Endodermal cell (in vitro differentiated cells): ENCODE results near the gene LMX1B. TPM values are rescaled to one million over a fixed set of nuclear protein-coding genes. Genes with fewer than 3 reads are reported as not detected.
A peak's percentile ranks its signal among the peaks of the same experiment; 100 is the strongest.

Experiments used
- DNase-seq: peaks from one replicate; pipeline ENCODE4 v3.0.0-alpha.2; 2017
- H3K27ac ChIP-seq: 2 replicates; pipeline ENCODE4 v1.5.1; 2013; ENCODE audit warnings: mild to moderate bottlenecking, low read depth, low read length, moderate library complexity
- H3K27me3 ChIP-seq: 2 replicates; pipeline ENCODE4 v1.6.1; 2013; ENCODE audit warnings: mild to moderate bottlenecking, low read length, moderate library complexity; ENCODE audit not compliant: insufficient read depth, control insufficient read depth, poor library complexity, severe bottlenecking
- H3K36me3 ChIP-seq: 2 replicates; pipeline ENCODE4 v1.7.0; 2013; ENCODE audit warnings: mild to moderate bottlenecking, low read length, moderate library complexity; ENCODE audit not compliant: control insufficient read depth, insufficient read depth
- H3K4me1 ChIP-seq: one replicate; pipeline ENCODE4 v1.7.0; 2013; ENCODE audit warnings: low read length; ENCODE audit not compliant: control insufficient read depth, insufficient read depth
- H3K4me3 ChIP-seq: 2 replicates; pipeline ENCODE4 v1.5.1; 2013; ENCODE audit warnings: mild to moderate bottlenecking, low read length, moderate library complexity
- H3K9ac ChIP-seq: 2 replicates; pipeline ENCODE4 v1.6.1; 2013; ENCODE audit warnings: mild to moderate bottlenecking, low read length, moderate library complexity; ENCODE audit not compliant: poor library complexity, severe bottlenecking; ENCODE audit errors: extremely low read depth
- H3K9me3 ChIP-seq: 2 replicates; pipeline ENCODE4 v1.6.1; 2013; ENCODE audit warnings: mild to moderate bottlenecking, low read length, moderate library complexity; ENCODE audit not compliant: control insufficient read depth
- H3K27ac Mint-ChIP-seq: 2 replicates; pipeline ENCODE4 v1.8.0; 2020; ENCODE audit warnings: mixed read lengths
- H3K27me3 Mint-ChIP-seq: 2 replicates; pipeline ENCODE4 v1.8.0; 2021; ENCODE audit warnings: mild to moderate bottlenecking, mixed read lengths; ENCODE audit not compliant: insufficient read depth
- H3K36me3 Mint-ChIP-seq: 2 replicates; pipeline ENCODE4 v1.8.0; 2020; ENCODE audit warnings: low read depth, mixed read lengths
- H3K4me1 Mint-ChIP-seq: 2 replicates; pipeline ENCODE4 v1.8.0; 2020; ENCODE audit warnings: mixed read lengths
- H3K4me3 Mint-ChIP-seq: 2 replicates; pipeline ENCODE4 v1.8.0; 2020; ENCODE audit warnings: mild to moderate bottlenecking, moderate library complexity, mixed read lengths
- H3K9me3 Mint-ChIP-seq: 2 replicates; pipeline ENCODE4 v1.8.0; 2020; ENCODE audit warnings: mild to moderate bottlenecking, mixed read lengths
- WGBS, 2 experiments: methylation state at CpG; one replicate each; pipeline versions ENCODE4 v1.1.5 to v1.1.7; 2013; ENCODE audit warnings: missing lambda C conversion rate in 2 of 2, mixed read lengths in 1 of 2; ENCODE audit not compliant: insufficient coverage in 1 of 2, insufficient read length in 1 of 2; 5-methylcytosine and 5-hydroxymethylcytosine counted together
- total RNA-seq, 2 donors: library from RNA; stranded (reverse); fragmentation: NEBNext Ultra II Directional in 1 of 2; extraction: Animal tissue kit (Norgen Biotek cat#: 25700) in 1 of 2; gene quantifications; 2 replicates in 1 of 2; 3 replicates in 1 of 2; pipeline ENCODE4 v1.2.1, GENCODE V29; 2021
- TF ChIP-seq, protein P1 (sequence below): fragments of 200-600 bp; sonication (generic); conservative IDR thresholded peaks from 2 replicates; pipeline ENCODE4 v1.5.0; 2021; ENCODE audit warnings: antibody characterized with exemption, mild to moderate bottlenecking

LMX1B gene
- total RNA-seq, 2 donors from 2014 or later: 11.1 to 11.4 TPM

DNA sequence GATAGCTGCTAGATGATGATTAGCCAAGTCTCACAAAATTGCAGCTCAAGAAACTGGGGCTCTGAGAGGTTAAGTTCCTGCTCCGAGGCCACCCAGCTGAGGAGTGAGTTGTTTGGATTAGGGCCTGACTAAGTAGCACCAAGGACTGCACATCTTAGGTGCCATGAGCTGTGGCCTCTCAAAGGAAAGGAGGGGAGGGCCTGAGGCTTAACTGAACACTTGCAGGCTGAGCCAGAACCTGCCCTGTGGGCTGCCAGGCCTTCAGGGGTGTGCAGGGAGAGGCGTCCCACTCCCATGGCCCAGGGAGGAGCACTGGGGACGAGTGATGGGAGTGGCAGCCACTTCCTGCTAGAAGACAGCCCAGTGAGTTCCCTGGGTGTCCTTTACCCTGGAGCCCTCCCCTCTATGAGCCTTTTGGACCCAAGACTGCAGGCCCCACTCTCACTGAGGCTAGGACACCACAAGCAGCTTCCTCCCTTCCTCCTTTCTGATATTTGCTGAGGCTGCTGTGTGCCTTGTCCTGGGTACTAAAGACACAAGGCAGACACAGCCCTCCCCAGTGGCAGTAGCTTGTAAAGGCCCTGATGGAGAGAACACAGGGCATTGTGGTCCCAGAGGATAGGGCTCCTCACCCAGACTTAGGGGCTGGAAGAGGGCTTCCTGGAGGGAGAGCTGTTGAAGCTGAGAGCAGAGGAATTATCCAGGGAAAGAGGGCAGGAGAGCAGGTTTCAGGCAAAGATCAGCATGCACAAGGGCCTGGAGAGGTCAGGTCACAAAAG, 22.1 kb downstream of the LMX1B start:
- WGBS, 2 experiments: 80 to 86% methylated on average over 1 to 3 of the region's 3 CpGs
- DNase-seq: peak; percentile 73

DNA sequence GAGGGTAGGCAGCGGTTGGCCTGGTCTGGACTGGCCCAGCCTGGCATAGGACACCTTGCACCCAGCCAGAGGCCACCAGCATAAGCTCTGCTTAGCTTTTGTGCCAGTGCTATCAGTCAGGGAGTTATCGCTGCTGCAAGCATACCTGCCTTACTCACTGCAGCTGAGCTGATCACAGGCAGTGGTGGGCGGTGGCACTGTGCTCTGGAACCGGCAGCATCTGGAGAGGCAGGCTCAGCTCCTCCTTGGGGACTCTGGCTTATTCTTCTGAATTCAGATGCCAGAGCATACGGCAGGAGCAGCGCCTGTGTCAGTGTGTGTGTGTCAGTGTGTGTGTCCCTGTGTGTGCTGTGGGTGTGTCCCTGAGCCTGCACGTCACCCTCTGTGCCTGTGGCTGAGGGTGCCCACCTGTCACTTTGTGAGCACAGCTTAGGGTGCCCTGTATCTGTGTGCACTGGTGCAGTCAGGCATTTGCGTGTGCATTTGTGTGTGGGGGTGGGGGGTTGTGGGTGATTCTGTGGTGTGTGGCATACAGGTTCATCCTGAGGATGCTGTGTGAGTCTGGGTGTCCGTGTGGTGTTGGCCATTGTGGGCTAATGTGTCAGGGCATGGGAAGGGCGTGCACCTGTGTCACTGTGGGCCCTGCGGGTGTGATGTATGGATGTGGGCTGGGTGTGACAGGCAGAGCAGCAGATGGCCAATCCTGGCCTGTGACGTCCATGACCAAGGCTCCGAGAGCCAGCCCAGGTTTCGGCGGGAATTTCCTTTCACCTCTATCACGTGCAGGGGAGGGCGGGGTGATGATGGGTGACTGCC, 23.5 kb downstream of the LMX1B start:
- no peak for DNase-seq
- H3K27me3 ChIP-seq: peaks cover 85% of the 10 kb centered on the region
- no peaks in the 10 kb centered on the region for H3K9me3 ChIP-seq
- H3K27ac ChIP-seq: peak overlapping the region; percentile 38
- Mint-ChIP-seq H3K36me3 (no peaks in the 10 kb centered on the region), H3K9me3 (no peaks in the 10 kb centered on the region), H3K27me3 (peaks cover 97% of the 10 kb centered on the region), H3K27ac (no peak overlapping the region), H3K4me1 (peaks cover 26% of the 10 kb centered on the region), H3K4me3 (no peak overlapping the region)
- H3K4me1 ChIP-seq: peaks cover 19% of the 10 kb centered on the region
- TF ChIP-seq, protein P1, sequence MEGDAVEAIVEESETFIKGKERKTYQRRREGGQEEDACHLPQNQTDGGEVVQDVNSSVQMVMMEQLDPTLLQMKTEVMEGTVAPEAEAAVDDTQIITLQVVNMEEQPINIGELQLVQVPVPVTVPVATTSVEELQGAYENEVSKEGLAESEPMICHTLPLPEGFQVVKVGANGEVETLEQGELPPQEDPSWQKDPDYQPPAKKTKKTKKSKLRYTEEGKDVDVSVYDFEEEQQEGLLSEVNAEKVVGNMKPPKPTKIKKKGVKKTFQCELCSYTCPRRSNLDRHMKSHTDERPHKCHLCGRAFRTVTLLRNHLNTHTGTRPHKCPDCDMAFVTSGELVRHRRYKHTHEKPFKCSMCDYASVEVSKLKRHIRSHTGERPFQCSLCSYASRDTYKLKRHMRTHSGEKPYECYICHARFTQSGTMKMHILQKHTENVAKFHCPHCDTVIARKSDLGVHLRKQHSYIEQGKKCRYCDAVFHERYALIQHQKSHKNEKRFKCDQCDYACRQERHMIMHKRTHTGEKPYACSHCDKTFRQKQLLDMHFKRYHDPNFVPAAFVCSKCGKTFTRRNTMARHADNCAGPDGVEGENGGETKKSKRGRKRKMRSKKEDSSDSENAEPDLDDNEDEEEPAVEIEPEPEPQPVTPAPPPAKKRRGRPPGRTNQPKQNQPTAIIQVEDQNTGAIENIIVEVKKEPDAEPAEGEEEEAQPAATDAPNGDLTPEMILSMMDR: no peak
- H3K4me3 ChIP-seq: no peak overlapping the region
- H3K9ac ChIP-seq: no peak overlapping the region
- 84 to 90% methylated on average over 13 to 17 of the region's 17 CpGs for WGBS, 2 experiments
- H3K36me3 ChIP-seq: no peaks in the 10 kb centered on the region

More for the DNA sequence above, 22.1 kb downstream of the LMX1B start:
- Histone ChIP-seq H3K9me3 (no peaks in the 10 kb centered on the region), H3K27ac (no peak overlapping the region), H3K4me1 (peaks cover 10% of the 10 kb centered on the region), H3K36me3 (no peaks in the 10 kb centered on the region), H3K9ac (no peak overlapping the region), H3K4me3 (no peak overlapping the region), H3K27me3 (peaks cover 82% of the 10 kb centered on the region)
- TF ChIP-seq, protein P1: peak; percentile 44
- H3K27me3 Mint-ChIP-seq: peaks cover 95% of the 10 kb centered on the region
- H3K4me3 Mint-ChIP-seq: no peak overlapping the region
- H3K4me1 Mint-ChIP-seq: peaks cover 15% of the 10 kb centered on the region
- no peaks in the 10 kb centered on the region for H3K36me3 Mint-ChIP-seq
- H3K9me3 Mint-ChIP-seq: no peaks in the 10 kb centered on the region
- no peak overlapping the region for H3K27ac Mint-ChIP-seq

DNA sequence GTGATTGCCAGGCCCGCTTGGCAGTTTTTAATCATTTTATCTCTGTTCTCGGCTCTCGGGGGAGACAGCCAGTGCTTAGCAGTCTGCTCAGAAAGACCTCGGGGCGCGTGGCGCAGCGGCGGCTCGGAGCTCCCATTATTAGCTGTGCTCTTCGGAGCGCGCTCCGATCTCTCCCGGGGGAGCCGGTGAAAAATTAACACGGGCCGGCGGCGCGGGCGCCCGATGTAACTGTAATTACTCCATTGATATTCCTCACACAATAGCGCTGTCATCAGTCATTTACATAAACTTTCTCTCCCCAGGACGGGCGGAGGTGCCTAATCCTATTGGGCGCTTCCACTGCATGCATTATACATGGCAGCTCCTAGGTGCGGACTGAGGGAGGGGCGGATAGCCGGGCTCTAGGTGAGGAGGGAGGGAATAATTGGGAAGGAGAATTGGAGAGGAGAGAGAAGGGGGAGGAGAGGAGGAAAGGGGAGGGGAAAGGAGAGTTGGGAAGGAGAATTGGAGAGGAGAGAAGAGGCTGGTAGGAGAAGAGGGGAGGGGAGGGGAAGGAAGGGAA, 24.9 kb downstream of the LMX1B start:
- Mint-ChIP-seq H3K9me3 (no peaks in the 10 kb centered on the region), H3K4me1 (peaks cover 41% of the 10 kb centered on the region), H3K36me3 (no peaks in the 10 kb centered on the region), H3K4me3 (peak overlapping the region; percentile 49), H3K27me3 (peaks cover 91% of the 10 kb centered on the region), H3K27ac (no peak overlapping the region)
- Histone ChIP-seq H3K36me3 (no peaks in the 10 kb centered on the region), H3K27ac (peak overlapping the region; percentile 72), H3K27me3 (peaks cover 70% of the 10 kb centered on the region), H3K4me1 (peaks cover 30% of the 10 kb centered on the region), H3K9ac (no peak overlapping the region), H3K4me3 (peak overlapping the region; percentile 63), H3K9me3 (no peaks in the 10 kb centered on the region)
- TF ChIP-seq, protein P1: no peak
- WGBS, 2 experiments: 1 to 2% methylated on average over 17 to 30 of the region's 30 CpGs
- DNase-seq: peak; percentile 86
